SK-N-SH (cell line): ENCODE data around the gene RBCK1. TPM values are rescaled to one million over a fixed set of nuclear protein-coding genes. Genes with fewer than 3 reads are reported as not detected.

Source experiments
- CTCF ChIA-PET: fragments of 300-600, 350-600 bp; formaldehyde crosslinking; extraction: SDS; loops from one replicate; lab custom pipeline; 2021; lab: Yijun Ruan, JAX
- POLR2A ChIA-PET: fragments of 350-600 bp; sonication (Branson Sonifier 250); formaldehyde crosslinking; extraction: SDS; loops from one replicate; lab custom pipeline; 2020; ENCODE audit warnings: antibody characterized with exemption, inconsistent platforms; lab: Yijun Ruan, JAX
- DNase-seq: peaks from one replicate; pipeline ENCODE4 v3.0.0; 2012
- H2AFZ ChIP-seq: fragments of 200-600 bp; sonication (generic); 2 replicates; pipeline ENCODE4 v1.8.1; 2016; ENCODE audit warnings: antibody characterized with exemption, mild to moderate bottlenecking, low read depth
- H3F3A ChIP-seq: fragments of 200-600 bp; sonication (generic); replicated peaks from 2 replicates; pipeline ENCODE3; 2016; ENCODE audit warnings: antibody characterized with exemption, mild to moderate bottlenecking; ENCODE audit not compliant: insufficient read depth
- H3K27ac ChIP-seq, 2 experiments: fragments of 200-500 bp in 1 of 2; fragments of 200-600 bp in 1 of 2; sonication (Bioruptor generic) in 1 of 2; sonication (generic), shearing (Covaris generic) in 1 of 2; 2 replicates each; pipeline versions ENCODE4 v1.5.1 to v1.6.1; 2014 to 2016; ENCODE audit warnings: low read depth in 2 of 2, inconsistent platforms in 1 of 2, low read length in 1 of 2, mild to moderate bottlenecking in 1 of 2, mixed read lengths in 1 of 2
- H3K27me3 ChIP-seq: fragments of 200-600 bp; sonication (generic), shearing (Covaris generic); 2 replicates; pipeline ENCODE4 v1.6.1; 2016; ENCODE audit warnings: mixed run types; ENCODE audit not compliant: insufficient read depth
- H3K36me3 ChIP-seq, 2 experiments: fragments of 200-500 bp in 1 of 2; fragments of 200-600 bp in 1 of 2; sonication (Bioruptor generic) in 1 of 2; sonication (generic) in 1 of 2; replicated peaks in 1 of 2; 2 replicates each; pipeline versions ENCODE3 to v1.5.1; 2014 to 2016; ENCODE audit warnings: low read length in 1 of 2, mild to moderate bottlenecking in 1 of 2; ENCODE audit not compliant: insufficient read depth in 2 of 2, control insufficient read depth in 1 of 2
- H3K4me1 ChIP-seq, 2 experiments: fragments of 200-500 bp in 1 of 2; fragments of 200-600 bp in 1 of 2; sonication (Bioruptor generic) in 1 of 2; sonication (generic), shearing (Covaris generic) in 1 of 2; 2 replicates each; pipeline versions ENCODE4 v1.5.1 to v1.6.1; 2014 to 2016; ENCODE audit warnings: low read depth in 1 of 2, low read length in 1 of 2, mixed run types in 1 of 2; ENCODE audit not compliant: insufficient read depth in 2 of 2, control insufficient read depth in 1 of 2
- H3K4me2 ChIP-seq: fragments of 200-600 bp; sonication (generic), shearing (Covaris generic); 2 replicates; pipeline ENCODE4 v1.6.1; 2017; ENCODE audit warnings: mixed run types
- H3K4me3 ChIP-seq, 2 experiments: fragments of 200-500 bp in 1 of 2; fragments of 200-600 bp in 1 of 2; sonication (Bioruptor generic) in 1 of 2; sonication (generic), shearing (Covaris generic) in 1 of 2; 2 replicates each; pipeline versions ENCODE4 v1.5.1 to v1.8.1; 2014 to 2016; ENCODE audit warnings: low read depth in 2 of 2, inconsistent platforms in 1 of 2, low read length in 1 of 2, mild to moderate bottlenecking in 1 of 2, mixed read lengths in 1 of 2, moderate library complexity in 1 of 2
- H3K79me2 ChIP-seq: fragments of 200-600 bp; sonication (generic); 2 replicates; pipeline ENCODE4 v1.8.1; 2017; ENCODE audit warnings: mild to moderate bottlenecking; ENCODE audit not compliant: insufficient read depth
- H3K9ac ChIP-seq: fragments of 200-600 bp; sonication (generic); 2 replicates; pipeline ENCODE4 v1.6.1; 2017; ENCODE audit warnings: mixed run types
- H3K9me2 ChIP-seq: fragments of 200-600 bp; sonication (generic); 2 replicates; pipeline ENCODE4 v1.6.1; 2017; ENCODE audit warnings: mixed run types
- H3K9me3 ChIP-seq: fragments of 200-600 bp; sonication (generic); 2 replicates; pipeline ENCODE4 v1.6.1; 2017; ENCODE audit warnings: mixed run types, mild to moderate bottlenecking, moderate library complexity
- H4K20me1 ChIP-seq: fragments of 200-600 bp; sonication (generic); 2 replicates; pipeline ENCODE4 v1.6.1; 2017; ENCODE audit warnings: mild to moderate bottlenecking, mixed run types; ENCODE audit not compliant: insufficient read depth
- ELF1 ChIP-seq: IDR thresholded peaks from 2 replicates; pipeline ENCODE4 v1.4.0; 2012
- EP300 ChIP-seq, 2 experiments: IDR thresholded peaks; 2 replicates each; pipeline versions ENCODE4 v1.4.0 to v1.6.1; 2012; ENCODE audit warnings: borderline replicate concordance in 1 of 2, low read depth in 1 of 2, low read length in 1 of 2
- FOSL2 ChIP-seq: IDR thresholded peaks from 2 replicates; pipeline ENCODE4 v1.4.0; 2012; ENCODE audit warnings: low read depth, mild to moderate bottlenecking, moderate library complexity, borderline replicate concordance
- FOXM1 ChIP-seq: IDR thresholded peaks from 2 replicates; pipeline ENCODE4 v1.4.0; 2012; ENCODE audit warnings: low read depth, mild to moderate bottlenecking
- GABPA ChIP-seq: IDR thresholded peaks from 2 replicates; pipeline ENCODE4 v1.4.0; 2012; ENCODE audit warnings: low read depth, mild to moderate bottlenecking
- MXI1 ChIP-seq: IDR thresholded peaks from 2 replicates; pipeline ENCODE4 v1.6.1; 2012; ENCODE audit warnings: mild to moderate bottlenecking, low read depth, low read length, improper control_type of control experiment
- NFIC ChIP-seq: IDR thresholded peaks from 2 replicates; pipeline ENCODE4 v1.4.0; 2012; ENCODE audit warnings: borderline replicate concordance
- RCOR1 ChIP-seq: fragments of 150-350 bp; IDR thresholded peaks from 2 replicates; pipeline ENCODE4 v1.6.1; 2017; ENCODE audit warnings: antibody characterized with exemption, low read length
- SIN3A ChIP-seq: IDR thresholded peaks from 2 replicates; pipeline ENCODE4 v1.6.1; 2012; ENCODE audit warnings: low read depth, mild to moderate bottlenecking, low read length, moderate library complexity, borderline replicate concordance
- TAF1 ChIP-seq: IDR thresholded peaks from 2 replicates; pipeline ENCODE4 v1.6.1; 2012; ENCODE audit warnings: low read depth, mild to moderate bottlenecking, low read length, moderate library complexity, borderline replicate concordance
- TCF12 ChIP-seq: IDR thresholded peaks from 2 replicates; pipeline ENCODE4 v1.4.0; 2012
- TEAD4 ChIP-seq: IDR thresholded peaks from 2 replicates; pipeline ENCODE4 v1.4.0; 2012; ENCODE audit warnings: mild to moderate bottlenecking, borderline replicate concordance; ENCODE audit not compliant: insufficient read depth
- WGBS: methylation state at CpG from one replicate; pipeline ENCODE4 v1.1.6; 2017; ENCODE audit warnings: low lambda C conversion rate; 5-methylcytosine and 5-hydroxymethylcytosine counted together
- polyA plus RNA-seq, 3 experiments: library from polyadenylated mRNA; depleted of rRNA; stranded (reverse); fragments of >200 nt; gene quantifications; 2 replicates each; pipeline ENCODE4 v1.2.3, GENCODE V29; 2012
- TF ChIP-seq, protein P1 (sequence below): IDR thresholded peaks from 2 replicates; pipeline ENCODE4 v1.4.0; 2012; ENCODE audit warnings: low read depth, borderline replicate concordance
- TF ChIP-seq, protein P2 (sequence below): fragments of 150-350 bp; IDR thresholded peaks from 2 replicates; pipeline ENCODE4 v1.6.1; 2017; ENCODE audit warnings: antibody characterized with exemption, low read length, low read depth, borderline replicate concordance
- TF ChIP-seq, protein P3 (sequence below): fragments of 200-600 bp; sonication (generic); IDR thresholded peaks from 2 replicates; pipeline ENCODE4 v1.6.1; 2017; ENCODE audit warnings: antibody characterized with exemption, mild to moderate bottlenecking, moderate library complexity
- TF ChIP-seq, protein P4 (sequence below): IDR thresholded peaks from 2 replicates; pipeline ENCODE4 v1.4.0; 2012; ENCODE audit warnings: low read depth

The RBCK1 gene
- polyA plus RNA-seq, 1 of the 3 experiments (the other 2 are of a cell fraction), result 105 TPM

DNA sequence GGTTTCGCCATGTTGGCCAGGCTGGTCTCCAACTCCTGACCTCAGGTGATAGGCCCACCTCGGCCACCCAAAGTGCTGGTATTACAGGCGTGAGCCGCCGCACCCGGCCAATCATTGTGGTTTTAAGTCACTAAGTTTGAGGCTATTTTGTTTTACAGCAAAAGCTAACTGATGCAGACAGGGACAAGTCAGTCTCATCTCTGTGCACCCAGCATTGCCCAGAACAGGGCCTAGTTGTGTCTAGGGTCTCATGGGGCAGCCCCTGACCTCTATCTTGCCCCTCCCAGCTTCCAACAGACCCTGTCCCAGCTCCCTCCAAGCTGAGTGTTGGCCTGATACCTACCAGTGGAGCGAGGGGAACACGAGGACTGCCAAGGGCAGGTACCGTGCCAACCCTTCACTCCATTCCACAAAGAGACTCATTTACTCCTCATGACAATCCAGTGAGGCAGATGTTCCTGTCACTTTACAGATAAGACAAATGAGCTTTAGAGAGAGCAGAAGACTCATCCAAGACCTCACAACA, 8.9 kb upstream of the RBCK1 start:
- CTCF ChIA-PET, result interaction anchor here (1.2 to 2.5 kb wide), 3 partner anchors 32 to 45 kb away, joined by 4 to 11 read pairs (median 6); no protein-coding TSS in a partner anchor
- H3K4me1 ChIP-seq, result peaks cover 0 to 8% of the 10 kb centered on the region in 2 experiments; a peak in 1 of 4 replicates
- H2AFZ ChIP-seq, result no peak overlapping the region
- H3K9me2 ChIP-seq, result no peaks in the 10 kb centered on the region
- no peak for DNase-seq
- no peaks in the 10 kb centered on the region for H3K79me2 ChIP-seq
- H3K27ac ChIP-seq, result no peak overlapping the region
- H4K20me1 ChIP-seq, result no peaks in the 10 kb centered on the region
- peaks cover 17 to 27% of the 10 kb centered on the region in 2 experiments for H3K36me3 ChIP-seq
- H3K4me3 ChIP-seq, result no peak overlapping the region
- H3K9ac ChIP-seq, result no peak overlapping the region
- H3K9me3 ChIP-seq, result no peaks in the 10 kb centered on the region
- TF ChIP-seq, protein P1, sequence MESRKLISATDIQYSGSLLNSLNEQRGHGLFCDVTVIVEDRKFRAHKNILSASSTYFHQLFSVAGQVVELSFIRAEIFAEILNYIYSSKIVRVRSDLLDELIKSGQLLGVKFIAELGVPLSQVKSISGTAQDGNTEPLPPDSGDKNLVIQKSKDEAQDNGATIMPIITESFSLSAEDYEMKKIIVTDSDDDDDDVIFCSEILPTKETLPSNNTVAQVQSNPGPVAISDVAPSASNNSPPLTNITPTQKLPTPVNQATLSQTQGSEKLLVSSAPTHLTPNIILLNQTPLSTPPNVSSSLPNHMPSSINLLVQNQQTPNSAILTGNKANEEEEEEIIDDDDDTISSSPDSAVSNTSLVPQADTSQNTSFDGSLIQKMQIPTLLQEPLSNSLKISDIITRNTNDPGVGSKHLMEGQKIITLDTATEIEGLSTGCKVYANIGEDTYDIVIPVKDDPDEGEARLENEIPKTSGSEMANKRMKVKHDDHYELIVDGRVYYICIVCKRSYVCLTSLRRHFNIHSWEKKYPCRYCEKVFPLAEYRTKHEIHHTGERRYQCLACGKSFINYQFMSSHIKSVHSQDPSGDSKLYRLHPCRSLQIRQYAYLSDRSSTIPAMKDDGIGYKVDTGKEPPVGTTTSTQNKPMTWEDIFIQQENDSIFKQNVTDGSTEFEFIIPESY, result no peak
- TF ChIP-seq TCF12, result no peak
- TF ChIP-seq SIN3A, result no peak
- TF ChIP-seq, protein P2, sequence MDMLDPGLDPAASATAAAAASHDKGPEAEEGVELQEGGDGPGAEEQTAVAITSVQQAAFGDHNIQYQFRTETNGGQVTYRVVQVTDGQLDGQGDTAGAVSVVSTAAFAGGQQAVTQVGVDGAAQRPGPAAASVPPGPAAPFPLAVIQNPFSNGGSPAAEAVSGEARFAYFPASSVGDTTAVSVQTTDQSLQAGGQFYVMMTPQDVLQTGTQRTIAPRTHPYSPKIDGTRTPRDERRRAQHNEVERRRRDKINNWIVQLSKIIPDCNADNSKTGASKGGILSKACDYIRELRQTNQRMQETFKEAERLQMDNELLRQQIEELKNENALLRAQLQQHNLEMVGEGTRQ, result no peak
- TF ChIP-seq EP300 (IDR thresholded peaks at IDR 0.05; ENCODE audit: borderline replicate concordance in 1 of 2, low read depth in 1 of 2, low read length in 1 of 2), result no peak
- no peak for TF ChIP-seq GABPA
- TF ChIP-seq MXI1, result no peak
- no peak for TF ChIP-seq NFIC
- TF ChIP-seq, protein P3, sequence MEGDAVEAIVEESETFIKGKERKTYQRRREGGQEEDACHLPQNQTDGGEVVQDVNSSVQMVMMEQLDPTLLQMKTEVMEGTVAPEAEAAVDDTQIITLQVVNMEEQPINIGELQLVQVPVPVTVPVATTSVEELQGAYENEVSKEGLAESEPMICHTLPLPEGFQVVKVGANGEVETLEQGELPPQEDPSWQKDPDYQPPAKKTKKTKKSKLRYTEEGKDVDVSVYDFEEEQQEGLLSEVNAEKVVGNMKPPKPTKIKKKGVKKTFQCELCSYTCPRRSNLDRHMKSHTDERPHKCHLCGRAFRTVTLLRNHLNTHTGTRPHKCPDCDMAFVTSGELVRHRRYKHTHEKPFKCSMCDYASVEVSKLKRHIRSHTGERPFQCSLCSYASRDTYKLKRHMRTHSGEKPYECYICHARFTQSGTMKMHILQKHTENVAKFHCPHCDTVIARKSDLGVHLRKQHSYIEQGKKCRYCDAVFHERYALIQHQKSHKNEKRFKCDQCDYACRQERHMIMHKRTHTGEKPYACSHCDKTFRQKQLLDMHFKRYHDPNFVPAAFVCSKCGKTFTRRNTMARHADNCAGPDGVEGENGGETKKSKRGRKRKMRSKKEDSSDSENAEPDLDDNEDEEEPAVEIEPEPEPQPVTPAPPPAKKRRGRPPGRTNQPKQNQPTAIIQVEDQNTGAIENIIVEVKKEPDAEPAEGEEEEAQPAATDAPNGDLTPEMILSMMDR, result no peak
- TF ChIP-seq FOSL2, result no peak
- no peak for TF ChIP-seq ELF1
- no peak for TF ChIP-seq RCOR1
- TF ChIP-seq FOXM1, result no peak
- TF ChIP-seq TAF1, result no peak
- TF ChIP-seq TEAD4, result no peak
- TF ChIP-seq, protein P4, sequence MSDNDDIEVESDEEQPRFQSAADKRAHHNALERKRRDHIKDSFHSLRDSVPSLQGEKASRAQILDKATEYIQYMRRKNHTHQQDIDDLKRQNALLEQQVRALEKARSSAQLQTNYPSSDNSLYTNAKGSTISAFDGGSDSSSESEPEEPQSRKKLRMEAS, result no peak
- no peaks in the 10 kb centered on the region for H3K27me3 ChIP-seq
- POLR2A ChIA-PET, result no interaction called here
- H3K4me2 ChIP-seq, result no peak overlapping the region
- 96% methylated on average over 9 of the region's 9 CpGs for WGBS
- H3F3A ChIP-seq, result no peaks in the 10 kb centered on the region
